HEK293 (cell line): ENCODE results near the gene SMYD2.

ENCODE experiments used
- CTCF ChIA-PET: fragments of 350-600 bp; formaldehyde crosslinking; extraction: SDS; loops from one replicate; lab custom pipeline; 2021; ENCODE audit warnings: antibody characterized with exemption; lab: Yijun Ruan, JAX
- POLR2A ChIA-PET: fragments of 300-600 bp; formaldehyde crosslinking; extraction: SDS; loops from one replicate; lab custom pipeline; 2020; ENCODE audit warnings: antibody characterized with exemption, inconsistent platforms; lab: Yijun Ruan, JAX
- H3K27ac ChIP-seq: fragments of 200-500 bp; sonication (Bioruptor generic); 2 replicates; pipeline ENCODE4 v1.5.1; 2014; ENCODE audit warnings: low read depth, low read length, control low read depth, inconsistent platforms; ENCODE audit errors: extremely low read depth
- H3K36me3 ChIP-seq, 2 experiments: fragments of 200-500 bp in 1 of 2; sonication (Bioruptor generic) in 1 of 2; 1 replicate in 1 of 2; 2 replicates in 1 of 2; pipeline ENCODE4 v1.5.1; 2014 to 2017; ENCODE audit warnings: inconsistent platforms in 2 of 2, low read length in 2 of 2; ENCODE audit not compliant: control insufficient read depth in 2 of 2, insufficient read depth in 1 of 2
- H3K4me1 ChIP-seq: fragments of 200-500 bp; sonication (Bioruptor generic); 2 replicates; pipeline ENCODE4 v1.5.1; 2014; ENCODE audit warnings: mild to moderate bottlenecking, low read length, inconsistent platforms; ENCODE audit not compliant: control insufficient read depth, insufficient read depth
- H3K4me3 ChIP-seq: 2 replicates; pipeline ENCODE4 v1.5.1; 2011; ENCODE audit warnings: low read depth, mild to moderate bottlenecking, control low read depth, low read length, moderate library complexity
- H3K9me3 ChIP-seq: fragments of 200-500 bp; sonication (Bioruptor generic); 2 replicates; pipeline ENCODE4 v1.5.1; 2014; ENCODE audit warnings: low read depth, low read length, inconsistent platforms; ENCODE audit not compliant: control insufficient read depth, insufficient read depth
- MEIS1 ChIP-seq: sonication (generic); formaldehyde crosslinking; IDR thresholded peaks from 2 replicates; pipeline ENCODE4 v1.8.1; 2022; ENCODE audit warnings: missing genetic modification reagents, mild to moderate bottlenecking, borderline replicate concordance
- PBX3 ChIP-seq: sonication (generic); formaldehyde crosslinking; IDR thresholded peaks from 2 replicates; pipeline ENCODE4 v1.8.1; 2022; ENCODE audit warnings: mild to moderate bottlenecking, moderate library complexity, missing genetic modification reagents
- ZBTB17 ChIP-seq: fragments of 450-650 bp; formaldehyde crosslinking; IDR thresholded peaks from 2 replicates; pipeline ENCODE4 v1.5.1; 2016; ENCODE audit warnings: missing biosample characterization, missing genetic modification characterization
- ZBTB49 ChIP-seq: fragments of 450-650 bp; formaldehyde crosslinking; IDR thresholded peaks from 2 replicates; pipeline ENCODE4 v1.5.1; 2016; ENCODE audit warnings: missing biosample characterization, missing genetic modification characterization, low read depth
- ZBTB6 ChIP-seq: fragments of 450-650 bp; formaldehyde crosslinking; IDR thresholded peaks from 2 replicates; pipeline ENCODE4 v1.5.1; 2017; ENCODE audit warnings: missing biosample characterization, missing genetic modification characterization
- ZNF10 ChIP-seq: fragments of 450-650 bp; formaldehyde crosslinking; IDR thresholded peaks from 2 replicates; pipeline ENCODE4 v1.5.1; 2017; ENCODE audit warnings: missing biosample characterization, missing genetic modification characterization
- ZNF239 ChIP-seq: fragments of 450-650 bp; formaldehyde crosslinking; IDR thresholded peaks from 2 replicates; pipeline ENCODE4 v1.5.1; 2016; ENCODE audit warnings: missing biosample characterization, missing genetic modification characterization
- ZNF248 ChIP-seq: fragments of 450-650 bp; formaldehyde crosslinking; IDR thresholded peaks from 2 replicates; pipeline ENCODE4 v1.5.1; 2017; ENCODE audit warnings: missing biosample characterization, missing genetic modification characterization
- ZNF266 ChIP-seq: fragments of 450-650 bp; formaldehyde crosslinking; IDR thresholded peaks from 2 replicates; pipeline ENCODE4 v1.5.1; 2016; ENCODE audit warnings: missing biosample characterization, missing genetic modification characterization, low read depth
- ZNF302 ChIP-seq: fragments of 450-650 bp; formaldehyde crosslinking; IDR thresholded peaks from 2 replicates; pipeline ENCODE4 v1.5.1; 2016; ENCODE audit warnings: missing biosample characterization, missing genetic modification characterization, low read depth
- ZNF324 ChIP-seq: fragments of 450-650 bp; formaldehyde crosslinking; IDR thresholded peaks from 2 replicates; pipeline ENCODE4 v1.5.1; 2016; ENCODE audit warnings: missing biosample characterization, missing genetic modification characterization
- ZNF341 ChIP-seq: fragments of 450-650 bp; formaldehyde crosslinking; IDR thresholded peaks from 2 replicates; pipeline ENCODE4; 2016; ENCODE audit warnings: low read depth, missing biosample characterization, missing genetic modification characterization
- ZNF398 ChIP-seq: fragments of 450-650 bp; formaldehyde crosslinking; IDR thresholded peaks from 2 replicates; pipeline ENCODE4 v1.5.1; 2017; ENCODE audit warnings: missing biosample characterization, missing genetic modification characterization
- ZNF580 ChIP-seq: fragments of 450-650 bp; formaldehyde crosslinking; IDR thresholded peaks from 2 replicates; pipeline ENCODE4 v1.5.1; 2016; ENCODE audit warnings: missing biosample characterization, missing genetic modification characterization
- ZNF664 ChIP-seq: fragments of 450-650 bp; formaldehyde crosslinking; IDR thresholded peaks from 2 replicates; pipeline ENCODE4 v1.5.1; 2016; ENCODE audit warnings: missing biosample characterization, missing genetic modification characterization
- TF ChIP-seq, protein P1 (sequence below): fragments of 450-650 bp; formaldehyde crosslinking; IDR thresholded peaks from 2 replicates; pipeline ENCODE4 v1.5.1; 2016; ENCODE audit warnings: missing biosample characterization, missing genetic modification characterization, low read depth
- TF ChIP-seq, protein P2 (sequence below): fragments of 450-650 bp; formaldehyde crosslinking; IDR thresholded peaks from 2 replicates; pipeline ENCODE4 v1.5.1; 2016; ENCODE audit warnings: missing biosample characterization, missing genetic modification characterization
- TF ChIP-seq, protein P3 (sequence below): fragments of 450-650 bp; formaldehyde crosslinking; IDR thresholded peaks from 2 replicates; pipeline ENCODE4 v1.5.1; 2016; ENCODE audit warnings: missing biosample characterization, missing genetic modification characterization

SMYD2 gene

DNA sequence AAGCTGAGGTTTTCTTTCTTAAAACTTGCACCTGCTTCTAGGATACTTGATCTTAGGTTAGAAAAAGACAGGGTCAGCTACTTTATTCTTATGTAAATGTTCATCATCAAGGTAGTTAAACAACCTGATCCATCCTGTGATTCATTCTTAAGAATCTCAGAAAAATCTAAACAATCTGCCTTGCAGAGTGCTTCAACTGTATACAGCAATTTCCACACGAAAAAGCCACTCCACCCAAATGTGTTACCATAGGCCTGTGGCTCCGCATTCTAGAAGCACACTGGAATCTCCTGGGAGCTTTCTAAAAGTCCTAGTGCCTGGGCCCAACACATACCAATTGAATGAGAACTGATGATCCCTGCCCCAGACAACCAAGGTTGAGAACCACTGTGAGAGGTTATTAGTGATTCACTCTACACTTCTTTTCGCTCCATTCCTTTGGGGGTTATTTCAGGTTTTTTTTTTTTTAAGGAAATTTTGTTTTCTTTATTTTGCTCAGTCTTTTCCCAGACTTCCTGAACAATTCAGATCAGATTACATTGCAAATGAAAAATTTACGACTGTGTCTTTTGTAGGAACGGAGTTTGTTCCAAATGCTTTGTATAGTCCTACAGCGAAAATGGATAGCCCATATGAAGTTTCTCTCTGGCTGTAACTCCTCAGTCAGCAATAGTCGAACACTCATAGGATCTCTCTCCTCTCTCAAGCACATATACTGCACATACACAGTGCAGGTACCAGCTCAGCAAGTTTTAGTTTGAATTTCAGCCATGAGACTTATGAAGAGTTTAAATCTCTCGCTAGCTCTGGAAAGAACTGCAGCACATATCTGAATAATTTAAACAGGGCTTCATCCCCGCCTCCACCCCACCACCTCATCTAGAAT is 16.1 kb downstream of the SMYD2 start (continued):
- peak; percentile 61 for TF ChIP-seq ZBTB17 (tag by site-specific recombination)
- TF ChIP-seq MEIS1 (CRISPR knock-in tag), result no peak
- TF ChIP-seq, protein P1, sequence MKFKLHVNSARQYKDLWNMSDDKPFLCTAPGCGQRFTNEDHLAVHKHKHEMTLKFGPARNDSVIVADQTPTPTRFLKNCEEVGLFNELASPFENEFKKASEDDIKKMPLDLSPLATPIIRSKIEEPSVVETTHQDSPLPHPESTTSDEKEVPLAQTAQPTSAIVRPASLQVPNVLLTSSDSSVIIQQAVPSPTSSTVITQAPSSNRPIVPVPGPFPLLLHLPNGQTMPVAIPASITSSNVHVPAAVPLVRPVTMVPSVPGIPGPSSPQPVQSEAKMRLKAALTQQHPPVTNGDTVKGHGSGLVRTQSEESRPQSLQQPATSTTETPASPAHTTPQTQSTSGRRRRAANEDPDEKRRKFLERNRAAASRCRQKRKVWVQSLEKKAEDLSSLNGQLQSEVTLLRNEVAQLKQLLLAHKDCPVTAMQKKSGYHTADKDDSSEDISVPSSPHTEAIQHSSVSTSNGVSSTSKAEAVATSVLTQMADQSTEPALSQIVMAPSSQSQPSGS (tag by site-specific recombination), result no peak
- no peak for TF ChIP-seq ZBTB49 (tag by site-specific recombination)
- TF ChIP-seq, protein P2, sequence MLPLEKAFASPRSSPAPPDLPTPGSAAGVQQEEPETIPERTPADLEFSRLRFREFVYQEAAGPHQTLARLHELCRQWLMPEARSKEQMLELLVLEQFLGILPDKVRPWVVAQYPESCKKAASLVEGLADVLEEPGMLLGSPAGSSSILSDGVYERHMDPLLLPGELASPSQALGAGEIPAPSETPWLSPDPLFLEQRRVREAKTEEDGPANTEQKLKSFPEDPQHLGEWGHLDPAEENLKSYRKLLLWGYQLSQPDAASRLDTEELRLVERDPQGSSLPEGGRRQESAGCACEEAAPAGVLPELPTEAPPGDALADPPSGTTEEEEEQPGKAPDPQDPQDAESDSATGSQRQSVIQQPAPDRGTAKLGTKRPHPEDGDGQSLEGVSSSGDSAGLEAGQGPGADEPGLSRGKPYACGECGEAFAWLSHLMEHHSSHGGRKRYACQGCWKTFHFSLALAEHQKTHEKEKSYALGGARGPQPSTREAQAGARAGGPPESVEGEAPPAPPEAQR (tag by site-specific recombination), result no peak
- no peak for TF ChIP-seq ZNF580 (tag by site-specific recombination)
- no peak for TF ChIP-seq ZNF266 (tag by site-specific recombination)
- TF ChIP-seq ZNF664 (tag by site-specific recombination), result no peak

DNA sequence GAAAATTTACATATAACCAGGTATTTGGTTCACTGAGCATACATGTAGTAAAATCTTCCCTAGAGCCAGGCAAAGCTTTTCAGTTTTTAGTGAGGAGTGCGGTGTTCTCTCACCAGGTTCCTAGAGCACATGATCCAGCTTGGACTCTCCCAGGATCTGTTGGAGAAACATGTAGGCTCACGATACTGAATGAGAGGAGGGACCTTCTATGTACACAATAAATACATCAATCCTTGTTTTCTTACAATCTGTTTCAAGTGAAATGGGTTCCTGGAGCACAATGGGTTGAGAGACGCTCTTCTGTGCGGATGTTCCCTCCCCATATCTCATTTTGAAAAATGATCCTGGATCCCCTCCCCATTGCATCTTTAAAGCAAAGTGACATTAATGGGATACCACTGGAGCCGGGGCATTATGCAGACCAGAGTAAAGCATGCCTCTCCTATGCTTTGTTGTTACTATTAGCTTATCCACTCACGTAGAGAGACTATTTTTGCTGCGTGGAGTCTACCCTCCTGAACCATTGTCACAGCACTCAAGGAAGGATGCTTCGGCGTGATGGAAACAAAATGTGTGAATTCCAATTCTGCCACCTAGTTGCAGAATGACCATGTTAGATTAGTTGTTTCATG is 19.3 kb downstream of the SMYD2 start:
- POLR2A ChIA-PET, result no interaction called here
- H3K4me3 ChIP-seq, result no peak overlapping the region
- TF ChIP-seq PBX3 (CRISPR knock-in tag) (no peak), ZNF341 (tag by site-specific recombination) (peak; percentile 22; the same call in 1 of the 2 replicates)
- TF ChIP-seq, all 188 proteins: peak for 1
- peaks cover 20% of the 10 kb centered on the region for H3K4me1 ChIP-seq
- H3K36me3 ChIP-seq, result no peaks in the 10 kb centered on the region
- CTCF ChIA-PET, result interaction anchor here (0.7 to 2.0 kb wide), 4 partner anchors 18 to 1267 kb away, joined by 3 to 7 read pairs (median 4); no protein-coding TSS in a partner anchor
- no peaks in the 10 kb centered on the region for H3K9me3 ChIP-seq
- no peak overlapping the region for H3K27ac ChIP-seq

DNA sequence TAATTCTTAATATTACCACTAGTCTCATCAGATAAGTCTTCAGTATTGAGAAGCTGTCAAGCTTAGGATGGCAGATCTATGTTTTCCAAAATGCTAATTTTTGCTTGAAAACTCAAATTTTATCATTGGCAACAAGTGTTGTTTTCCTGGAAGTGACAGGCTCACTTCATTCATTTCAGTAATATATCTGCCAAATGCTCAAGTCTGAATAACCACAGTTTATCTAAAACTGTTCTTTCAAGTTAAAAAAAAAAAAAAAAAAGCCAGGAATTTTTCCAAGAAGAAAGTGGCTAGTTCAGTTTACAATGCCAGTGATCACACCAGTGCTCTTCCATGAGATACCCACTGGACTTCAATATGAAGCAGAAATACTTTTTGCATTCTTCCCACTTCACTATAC is 20.6 kb downstream of the SMYD2 start:
- H3K4me1 ChIP-seq, result peaks cover 9% of the 10 kb centered on the region
- ChIA-PET CTCF (interaction anchor here (0.7 to 2.0 kb wide), 2 partner anchors 40 to 72 kb away, joined by 3 to 7 read pairs; no protein-coding TSS in a partner anchor), POLR2A (no interaction called here)
- no peak overlapping the region for H3K27ac ChIP-seq
- H3K36me3 ChIP-seq, result no peaks in the 10 kb centered on the region
- H3K9me3 ChIP-seq, result no peaks in the 10 kb centered on the region
- H3K4me3 ChIP-seq, result no peak overlapping the region
- TF ChIP-seq ZNF248 (tag by site-specific recombination), result no peak
- TF ChIP-seq ZNF302 (tag by site-specific recombination), result no peak
- no peak for TF ChIP-seq ZNF10
- TF ChIP-seq ZNF239 (tag by site-specific recombination), result no peak
- no peak for TF ChIP-seq ZNF324 (tag by site-specific recombination)
- no peak for TF ChIP-seq ZNF398 (tag by site-specific recombination)
- TF ChIP-seq, protein P3, sequence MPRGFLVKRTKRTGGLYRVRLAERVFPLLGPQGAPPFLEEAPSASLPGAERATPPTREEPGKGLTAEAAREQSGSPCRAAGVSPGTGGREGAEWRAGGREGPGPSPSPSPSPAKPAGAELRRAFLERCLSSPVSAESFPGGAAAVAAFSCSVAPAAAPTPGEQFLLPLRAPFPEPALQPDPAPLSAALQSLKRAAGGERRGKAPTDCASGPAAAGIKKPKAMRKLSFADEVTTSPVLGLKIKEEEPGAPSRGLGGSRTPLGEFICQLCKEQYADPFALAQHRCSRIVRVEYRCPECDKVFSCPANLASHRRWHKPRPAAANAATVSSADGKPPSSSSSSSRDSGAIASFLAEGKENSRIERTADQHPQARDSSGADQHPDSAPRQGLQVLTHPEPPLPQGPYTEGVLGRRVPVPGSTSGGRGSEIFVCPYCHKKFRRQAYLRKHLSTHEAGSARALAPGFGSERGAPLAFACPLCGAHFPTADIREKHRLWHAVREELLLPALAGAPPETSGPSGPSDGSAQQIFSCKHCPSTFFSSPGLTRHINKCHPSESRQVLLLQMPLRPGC, result no peak
- no peak for TF ChIP-seq ZBTB6 (tag by site-specific recombination)
